Fibroblast of upper back skin (primary cell): Measurements from ENCODE around the gene OR52D1.

Experiments
- DNase-seq: peaks from one replicate; pipeline ENCODE4 v3.0.0-alpha.2; 2013

OR52D1 gene

GRCh38 chr11:5514841-5515240 is 26.4 kb downstream of the OR52D1 start:
- DNase-seq: no peak

DNA sequence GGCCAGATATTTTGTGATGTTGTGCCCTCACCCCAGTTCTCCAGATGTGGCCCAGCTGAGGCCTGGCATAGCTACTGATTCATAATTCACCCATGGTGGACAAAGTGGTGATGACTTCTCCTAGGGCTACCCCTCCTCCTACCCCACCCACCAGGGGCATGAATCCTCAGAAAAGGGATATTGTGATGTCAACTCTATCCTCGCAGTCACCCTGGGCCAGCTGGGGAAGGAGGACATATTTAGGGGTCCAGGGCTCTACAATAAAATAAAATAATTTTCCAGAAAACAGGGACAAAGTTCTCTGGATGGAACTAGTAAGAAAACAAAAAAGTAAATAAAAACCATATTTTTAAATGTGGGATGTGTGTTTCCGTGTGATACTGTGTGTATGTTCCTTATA is 28.1 kb downstream of the OR52D1 start, which contains the start of gene UBQLNL:
TSS of gene UBQLNL (minus strand) at position 101 of the 400 bp plus-strand sequence. CDS start 258 bp downstream, outside the sequence.
- no peak for DNase-seq

GRCh38 chr11:5521540-5521939 is 33.1 kb downstream of the OR52D1 start:
- no peak for DNase-seq

DNA sequence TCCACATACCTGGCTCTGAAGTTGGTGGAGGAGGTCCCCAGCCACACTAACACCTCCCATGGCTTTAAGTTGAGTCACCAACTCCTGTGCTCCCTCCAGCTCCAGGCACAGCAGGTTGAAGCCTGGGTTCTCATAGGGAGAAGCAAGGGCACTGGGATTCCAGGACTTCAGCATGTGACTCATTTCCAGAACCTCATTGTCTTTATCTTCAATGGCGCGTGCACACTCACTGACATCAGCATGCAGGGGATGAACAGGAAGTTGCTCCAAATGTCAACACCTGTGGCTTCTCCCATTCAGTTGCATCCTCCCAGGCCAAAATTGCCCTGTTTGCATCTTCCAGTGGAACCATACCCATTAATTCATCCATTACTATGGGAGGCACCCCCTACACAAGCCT is 33.8 kb downstream of the OR52D1 start:
- DNase-seq: no peak

DNA sequence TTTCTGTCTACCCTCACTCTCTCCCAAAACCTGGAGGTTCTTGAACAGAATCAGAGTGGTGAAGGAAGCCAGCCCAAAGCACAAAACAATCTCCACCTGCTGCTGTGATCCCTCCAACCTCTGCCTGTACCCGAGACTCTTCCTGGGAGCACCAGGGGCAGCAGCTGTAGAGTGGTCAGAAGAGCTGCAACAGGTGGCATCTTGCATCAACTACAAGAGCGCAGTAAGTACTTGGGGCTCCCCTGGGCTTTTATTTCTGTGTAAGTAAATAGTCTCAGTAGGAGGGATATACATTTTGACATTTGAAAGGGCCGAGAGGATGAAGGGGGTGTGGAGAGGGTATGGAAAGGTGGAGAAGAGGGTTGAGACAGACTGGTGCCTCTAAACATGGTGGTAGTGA is 36.3 kb downstream of the OR52D1 start:
- no peak for DNase-seq

DNA sequence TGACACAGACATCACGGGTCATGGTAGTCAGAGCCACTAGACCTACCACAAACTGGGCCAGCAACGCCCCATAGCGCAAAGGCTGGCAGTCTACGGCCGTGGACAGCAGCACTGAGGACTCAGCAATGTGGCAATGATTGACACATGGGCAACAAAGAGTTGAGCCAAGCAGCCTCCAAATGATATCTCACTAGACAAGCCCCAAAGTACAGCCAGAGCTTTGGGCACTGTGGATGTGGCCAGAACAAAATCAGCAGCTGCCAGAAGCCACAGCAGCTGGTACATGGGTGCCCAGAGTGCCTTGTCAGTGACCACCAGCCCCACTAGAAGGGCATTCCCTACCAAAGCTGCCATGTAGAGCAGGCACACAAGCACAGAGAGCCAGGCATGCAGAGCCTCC is 39.2 kb downstream of the OR52D1 start:
- DNase-seq: no peak

DNA sequence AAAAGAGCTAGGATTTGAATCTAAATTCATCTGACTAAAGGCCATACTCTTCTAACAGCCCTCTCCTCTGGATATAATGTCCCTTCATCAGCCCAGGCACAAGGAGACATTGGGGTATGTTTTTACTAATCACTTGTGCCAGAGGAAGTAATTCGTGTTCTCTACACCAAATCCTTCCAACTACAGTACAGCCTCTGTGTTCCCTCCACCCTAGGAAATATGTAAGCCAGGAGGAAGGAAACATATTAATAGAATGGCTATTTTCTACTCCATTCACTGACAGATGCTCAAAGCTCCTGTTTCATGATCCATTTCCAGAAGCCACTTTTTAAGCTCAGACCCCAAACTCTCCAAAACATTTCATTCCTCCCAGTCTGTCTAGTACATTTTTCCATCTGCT is 40.0 kb downstream of the OR52D1 start:
- DNase-seq: no peak

GRCh38 chr11:5531053-5531831 is 42.8 kb downstream of the OR52D1 start:
- DNase-seq: no peak

- DNase-seq: no peak
Measured at GRCh38 chr11:5534046-5534445, 45.6 kb downstream of the OR52D1 start.

DNA sequence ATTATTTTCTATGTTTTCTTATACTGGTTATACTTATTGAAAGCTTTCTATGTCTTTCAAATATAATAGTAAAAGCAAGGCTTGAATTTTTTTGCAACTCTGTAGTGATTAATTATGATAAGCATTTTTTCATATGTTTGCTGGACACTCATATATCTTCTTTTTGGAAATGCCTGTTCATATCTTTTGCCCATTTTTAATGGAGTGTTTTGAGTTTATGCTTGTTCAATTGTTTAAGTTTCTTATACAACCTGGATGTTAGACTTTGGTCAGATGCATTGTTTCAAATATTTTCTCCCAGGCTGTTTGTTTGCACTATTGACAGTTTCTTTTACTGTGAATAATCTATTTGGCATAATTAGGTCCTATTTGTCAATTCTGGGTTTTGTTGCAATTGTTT is 48.0 kb downstream of the OR52D1 start:
- no peak for DNase-seq
